ENCODE measurements around the gene GALNT12. TPM values are rescaled to one million over a fixed set of nuclear protein-coding genes. Genes with fewer than 3 reads are reported as not detected.

Gene GALNT12
- total RNA-seq, 1 donor from 2014 or later: 2.5 TPM

GRCh38 chr9:98815391-98815951, 8.0 kb downstream of the GALNT12 start:
- no peaks in the 10 kb centered on the region for H3K4me1 Mint-ChIP-seq (ENCODE audit: low read depth)
- peaks cover 9% of the 10 kb centered on the region for H3K27me3 Mint-ChIP-seq (ENCODE audit: insufficient read depth)
- DNase-seq (ENCODE audit: low spot score): no peak
- no peak overlapping the region for H3K4me3 Mint-ChIP-seq
- H3K27ac Mint-ChIP-seq: no peak overlapping the region
- intact Hi-C loops (cut with micrococcal nuclease): no loop called here
- peaks cover 9% of the 10 kb centered on the region for H3K9me3 Mint-ChIP-seq
- H3K36me3 Mint-ChIP-seq (ENCODE audit: low read depth): peaks cover 2% of the 10 kb centered on the region

- Mint-ChIP-seq H3K27ac (no peak overlapping the region), H3K27me3 (ENCODE audit: insufficient read depth) (no peaks in the 10 kb centered on the region), H3K9me3 (peaks cover 5% of the 10 kb centered on the region), H3K36me3 (ENCODE audit: low read depth) (no peaks in the 10 kb centered on the region), H3K4me1 (ENCODE audit: low read depth) (no peaks in the 10 kb centered on the region), H3K4me3 (no peak overlapping the region)
- DNase-seq (ENCODE audit: low spot score): no peak
- intact Hi-C loops (cut with micrococcal nuclease): no loop called here
Observed at GRCh38 chr9:98818764-98819163, 11.3 kb downstream of the GALNT12 start.

GRCh38 chr9:98819231-98819630, 11.8 kb downstream of the GALNT12 start:
- H3K27me3 Mint-ChIP-seq (ENCODE audit: insufficient read depth): no peaks in the 10 kb centered on the region
- DNase-seq (ENCODE audit: low spot score): no peak
- no peaks in the 10 kb centered on the region for H3K4me1 Mint-ChIP-seq (ENCODE audit: low read depth)
- peaks cover 5% of the 10 kb centered on the region for H3K9me3 Mint-ChIP-seq
- no peak overlapping the region for H3K4me3 Mint-ChIP-seq
- intact Hi-C loops (cut with micrococcal nuclease): no loop called here
- H3K27ac Mint-ChIP-seq: no peak overlapping the region
- H3K36me3 Mint-ChIP-seq (ENCODE audit: low read depth): no peaks in the 10 kb centered on the region

GRCh38 chr9:98821831-98822230, 14.4 kb downstream of the GALNT12 start:
- H3K9me3 Mint-ChIP-seq: peaks cover 5% of the 10 kb centered on the region
- no peak overlapping the region for H3K27ac Mint-ChIP-seq
- H3K36me3 Mint-ChIP-seq (ENCODE audit: low read depth): no peaks in the 10 kb centered on the region
- intact Hi-C loops (cut with micrococcal nuclease): no loop called here
- no peaks in the 10 kb centered on the region for H3K4me1 Mint-ChIP-seq (ENCODE audit: low read depth)
- H3K27me3 Mint-ChIP-seq (ENCODE audit: insufficient read depth): no peaks in the 10 kb centered on the region
- H3K4me3 Mint-ChIP-seq: no peak overlapping the region
- no peak for DNase-seq (ENCODE audit: low spot score)

- DNase-seq (ENCODE audit: low spot score): no peak
- Mint-ChIP-seq H3K4me1 (ENCODE audit: low read depth) (no peaks in the 10 kb centered on the region), H3K9me3 (peaks cover 5% of the 10 kb centered on the region), H3K27ac (no peak overlapping the region), H3K27me3 (ENCODE audit: insufficient read depth) (no peaks in the 10 kb centered on the region), H3K4me3 (no peak overlapping the region), H3K36me3 (ENCODE audit: low read depth) (no peaks in the 10 kb centered on the region)
- intact Hi-C loops (cut with micrococcal nuclease): no loop called here
Observed at GRCh38 chr9:98822661-98823060, 15.2 kb downstream of the GALNT12 start.

- intact Hi-C loops (cut with micrococcal nuclease): no loop called here
- Mint-ChIP-seq H3K36me3 (ENCODE audit: low read depth) (no peaks in the 10 kb centered on the region), H3K9me3 (peaks cover 2% of the 10 kb centered on the region), H3K27ac (no peak overlapping the region), H3K27me3 (ENCODE audit: insufficient read depth) (no peaks in the 10 kb centered on the region), H3K4me3 (no peak overlapping the region), H3K4me1 (ENCODE audit: low read depth) (no peaks in the 10 kb centered on the region)
- DNase-seq (ENCODE audit: low spot score): no peak
Observed at GRCh38 chr9:98823666-98824334, 16.3 kb downstream of the GALNT12 start.

- Mint-ChIP-seq H3K4me1 (ENCODE audit: low read depth) (no peaks in the 10 kb centered on the region), H3K27ac (no peak overlapping the region), H3K4me3 (no peak overlapping the region), H3K36me3 (ENCODE audit: low read depth) (no peaks in the 10 kb centered on the region), H3K9me3 (no peaks in the 10 kb centered on the region), H3K27me3 (ENCODE audit: insufficient read depth) (no peaks in the 10 kb centered on the region)
- DNase-seq (ENCODE audit: low spot score): no peak
- intact Hi-C loops (cut with micrococcal nuclease): no loop called here
Observed at GRCh38 chr9:98825414-98825813, 17.9 kb downstream of the GALNT12 start.

- intact Hi-C loops (cut with micrococcal nuclease): no loop called here
- H3K4me3 Mint-ChIP-seq: no peak overlapping the region
Observed at GRCh38 chr9:98826716-98827115, 19.2 kb downstream of the GALNT12 start.

GRCh38 chr9:98829766-98830165, 22.3 kb downstream of the GALNT12 start:
- no peaks in the 10 kb centered on the region for H3K27me3 Mint-ChIP-seq (ENCODE audit: insufficient read depth)
- no peak overlapping the region for H3K27ac Mint-ChIP-seq
- no peaks in the 10 kb centered on the region for H3K36me3 Mint-ChIP-seq (ENCODE audit: low read depth)
- no peak for DNase-seq (ENCODE audit: low spot score)
- intact Hi-C loops (cut with micrococcal nuclease): no loop called here
- H3K4me3 Mint-ChIP-seq: no peak overlapping the region
- H3K9me3 Mint-ChIP-seq: no peaks in the 10 kb centered on the region
- H3K4me1 Mint-ChIP-seq (ENCODE audit: low read depth): no peaks in the 10 kb centered on the region

More at GRCh38 chr9:98826716-98827115, 19.2 kb downstream of the GALNT12 start:
- no peak overlapping the region for H3K27ac Mint-ChIP-seq
- H3K27me3 Mint-ChIP-seq (ENCODE audit: insufficient read depth): no peaks in the 10 kb centered on the region
- DNase-seq (ENCODE audit: low spot score): no peak
- H3K36me3 Mint-ChIP-seq (ENCODE audit: low read depth): no peaks in the 10 kb centered on the region
- H3K4me1 Mint-ChIP-seq (ENCODE audit: low read depth): no peaks in the 10 kb centered on the region
- no peaks in the 10 kb centered on the region for H3K9me3 Mint-ChIP-seq

GRCh38 chr9:98830554-98830953, 23.1 kb downstream of the GALNT12 start:
- no peaks in the 10 kb centered on the region for H3K4me1 Mint-ChIP-seq (ENCODE audit: low read depth)
- intact Hi-C loops (cut with micrococcal nuclease): no loop called here
- no peak for DNase-seq (ENCODE audit: low spot score)
- H3K27ac Mint-ChIP-seq: no peak overlapping the region
- no peak overlapping the region for H3K4me3 Mint-ChIP-seq
- H3K36me3 Mint-ChIP-seq (ENCODE audit: low read depth): no peaks in the 10 kb centered on the region
- H3K9me3 Mint-ChIP-seq: no peaks in the 10 kb centered on the region
- no peaks in the 10 kb centered on the region for H3K27me3 Mint-ChIP-seq (ENCODE audit: insufficient read depth)

- no peak for DNase-seq (ENCODE audit: low spot score)
- Mint-ChIP-seq H3K36me3 (ENCODE audit: low read depth) (no peaks in the 10 kb centered on the region), H3K27me3 (ENCODE audit: insufficient read depth) (no peaks in the 10 kb centered on the region), H3K4me1 (ENCODE audit: low read depth) (no peaks in the 10 kb centered on the region), H3K9me3 (no peaks in the 10 kb centered on the region), H3K4me3 (no peak overlapping the region), H3K27ac (no peak overlapping the region)
- intact Hi-C loops (cut with micrococcal nuclease): no loop called here
Observed at GRCh38 chr9:98831696-98832095, 24.2 kb downstream of the GALNT12 start.

- Mint-ChIP-seq H3K36me3 (ENCODE audit: low read depth) (no peaks in the 10 kb centered on the region), H3K4me3 (no peak overlapping the region), H3K9me3 (no peaks in the 10 kb centered on the region), H3K27me3 (ENCODE audit: insufficient read depth) (no peaks in the 10 kb centered on the region), H3K4me1 (ENCODE audit: low read depth) (no peaks in the 10 kb centered on the region), H3K27ac (no peak overlapping the region)
- intact Hi-C loops (cut with micrococcal nuclease): no loop called here
- DNase-seq (ENCODE audit: low spot score): no peak
Observed at GRCh38 chr9:98832768-98833089, 25.3 kb downstream of the GALNT12 start.

GRCh38 chr9:98833090-98833956, 25.9 kb downstream of the GALNT12 start:
- Mint-ChIP-seq H3K36me3 (ENCODE audit: low read depth) (no peaks in the 10 kb centered on the region), H3K4me1 (ENCODE audit: low read depth) (no peaks in the 10 kb centered on the region), H3K27ac (no peak overlapping the region), H3K27me3 (ENCODE audit: insufficient read depth) (no peaks in the 10 kb centered on the region), H3K4me3 (no peak overlapping the region), H3K9me3 (no peaks in the 10 kb centered on the region)
- DNase-seq (ENCODE audit: low spot score): no peak
- intact Hi-C loops (cut with micrococcal nuclease): no loop called here
